Retina (tissue), 1 donor: ENCODE measurements around the gene FAR2.
"Not testable (repeated sequence)": the region's sequence is repeated elsewhere in the genome, so short reads cannot be mapped to it uniquely, and the experiment has no call there.

Experiments used
- DNase-seq: peaks from one replicate; pipeline ENCODE4 v3.0.0-alpha.2; 2016

FAR2 gene

DNA sequence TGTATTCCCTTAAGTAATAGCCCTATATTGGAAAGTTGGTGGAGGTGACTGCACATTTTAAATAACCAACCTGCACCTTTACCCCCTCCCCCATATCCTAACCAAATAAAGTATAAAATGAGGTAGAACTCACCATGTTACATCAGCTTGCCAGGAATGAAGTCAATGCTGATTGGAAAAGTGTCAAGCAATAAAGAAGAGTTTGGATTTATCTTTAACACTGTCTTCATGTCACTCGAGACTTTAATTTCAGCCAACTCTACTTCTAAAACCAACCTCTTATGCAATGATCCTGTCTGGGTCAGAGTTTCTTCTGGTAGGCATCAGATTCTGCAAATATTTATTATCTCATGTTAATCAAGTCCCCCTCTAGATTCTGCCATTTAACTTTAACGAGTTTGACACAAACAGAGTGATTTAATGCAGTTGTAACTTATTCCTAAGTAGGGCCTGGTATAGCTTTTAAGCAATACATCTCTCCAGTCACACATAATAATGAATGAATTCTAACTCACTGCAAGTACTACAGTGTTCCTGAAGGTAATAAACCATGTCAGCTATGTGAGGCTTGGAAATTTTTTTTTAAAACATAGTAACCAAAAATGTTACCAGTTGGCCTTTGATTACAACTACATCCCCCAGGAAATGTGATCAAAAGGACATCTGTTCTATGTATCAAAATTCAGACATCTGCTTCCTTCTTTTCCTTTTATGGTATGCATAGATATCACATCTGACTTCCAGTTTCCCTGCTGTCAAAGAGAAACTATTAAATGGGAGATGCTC, 133.1 kb downstream of the FAR2 start:
- no peak for DNase-seq

DNA sequence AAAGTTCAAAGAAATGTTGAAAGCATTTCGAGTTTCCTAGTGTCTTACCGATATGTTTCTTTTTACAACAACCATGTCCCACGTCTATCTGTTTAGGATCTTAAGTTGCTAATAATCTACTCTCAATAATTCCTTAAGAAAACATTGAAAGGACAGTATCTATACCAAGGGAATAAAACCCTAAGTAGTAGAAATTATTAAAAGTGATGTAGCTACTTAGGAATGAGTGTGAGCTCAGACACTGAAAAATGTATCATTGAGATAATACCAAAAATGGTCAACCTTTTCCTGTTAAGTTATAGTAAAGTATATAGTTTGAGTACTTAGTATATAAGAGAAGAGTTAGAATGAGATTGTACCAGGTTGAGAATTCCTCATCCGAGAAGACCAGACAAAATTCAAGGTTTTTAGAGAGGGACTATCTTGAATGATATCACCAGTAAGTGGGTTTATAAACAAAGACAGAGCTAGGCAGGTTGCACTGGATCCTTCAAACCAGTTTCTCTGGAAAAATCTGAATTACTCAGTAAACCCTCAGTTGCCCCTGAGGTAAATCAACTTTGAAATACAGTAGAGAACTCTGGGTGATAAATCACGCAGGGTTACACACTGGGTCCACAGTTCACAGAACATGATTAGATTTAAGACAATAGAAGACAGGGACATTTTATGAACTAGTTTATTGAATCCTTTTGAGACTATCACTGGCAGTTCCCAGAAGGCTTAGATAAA, 135.1 kb downstream of the FAR2 start:
- no peak for DNase-seq

DNA sequence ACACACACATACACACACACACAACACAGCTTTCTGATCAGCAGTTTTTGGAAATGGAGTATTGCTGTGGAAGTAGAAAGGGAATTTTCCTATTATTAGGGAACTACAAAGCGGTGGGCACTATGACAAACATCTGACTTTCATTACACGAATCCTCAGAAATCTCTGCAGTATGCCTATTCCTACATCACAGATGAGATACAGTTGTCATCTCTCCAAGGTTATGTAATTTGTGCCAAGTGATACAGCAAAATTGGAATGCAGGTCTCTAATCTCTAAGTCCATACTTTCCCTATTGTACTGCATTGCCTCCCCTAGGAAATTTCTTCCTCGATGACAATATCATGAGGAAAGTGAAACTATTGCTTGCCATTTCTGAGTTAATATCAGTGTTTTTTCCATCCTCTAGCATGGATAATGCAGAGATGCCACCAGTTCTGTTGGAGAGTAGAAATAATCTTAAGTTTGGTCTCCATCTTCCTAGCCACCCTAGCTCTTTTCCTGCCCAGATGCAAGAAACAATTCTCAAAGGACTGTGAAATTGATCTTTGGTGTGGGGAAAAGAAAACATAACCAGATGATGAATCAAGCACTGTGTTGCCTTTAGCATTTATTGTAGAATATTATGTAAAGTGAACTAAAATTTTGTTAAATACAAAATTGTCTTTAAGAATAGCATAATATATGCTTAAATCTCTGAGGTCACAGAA, 137.2 kb downstream of the FAR2 start:
- no peak for DNase-seq

DNA sequence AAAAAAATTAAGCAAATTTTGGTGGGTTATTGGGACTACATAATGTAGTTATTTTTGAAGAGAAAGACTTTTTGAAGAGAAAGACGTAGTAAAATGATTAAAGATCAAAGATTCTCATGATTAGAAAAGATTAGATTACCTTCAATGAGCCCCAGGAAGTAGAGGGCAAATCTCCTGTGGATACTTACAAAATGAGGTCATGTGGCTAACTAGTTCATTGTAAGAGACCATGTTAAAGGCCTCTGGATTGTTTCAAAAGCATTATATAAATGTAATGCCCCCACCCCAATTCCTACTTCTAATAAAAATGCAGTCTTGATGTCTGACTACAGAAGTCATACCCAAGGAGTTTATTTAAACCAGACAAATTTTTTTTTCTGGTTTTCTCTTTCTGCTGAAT, 138.5 kb downstream of the FAR2 start:
- DNase-seq: no peak

DNA sequence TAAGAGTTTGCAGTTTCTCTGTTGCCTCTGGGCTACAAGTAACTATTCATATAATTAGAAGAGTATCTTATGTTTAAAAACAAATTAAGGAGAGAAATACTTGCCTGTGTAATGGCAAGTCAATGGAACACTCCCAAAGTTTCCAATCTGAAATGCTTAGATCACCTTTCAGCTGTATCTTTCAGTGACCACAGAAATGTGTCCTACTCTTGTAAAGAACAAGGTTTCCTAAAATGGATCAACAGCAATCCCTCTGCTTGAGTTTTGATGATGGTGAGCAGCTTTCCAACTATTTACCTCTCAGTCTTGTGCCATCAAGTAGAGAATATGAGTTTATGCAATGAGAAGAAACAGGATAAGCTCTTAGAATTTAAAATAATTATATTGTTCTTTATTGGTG, 139.0 kb downstream of the FAR2 start:
- no peak for DNase-seq

DNA sequence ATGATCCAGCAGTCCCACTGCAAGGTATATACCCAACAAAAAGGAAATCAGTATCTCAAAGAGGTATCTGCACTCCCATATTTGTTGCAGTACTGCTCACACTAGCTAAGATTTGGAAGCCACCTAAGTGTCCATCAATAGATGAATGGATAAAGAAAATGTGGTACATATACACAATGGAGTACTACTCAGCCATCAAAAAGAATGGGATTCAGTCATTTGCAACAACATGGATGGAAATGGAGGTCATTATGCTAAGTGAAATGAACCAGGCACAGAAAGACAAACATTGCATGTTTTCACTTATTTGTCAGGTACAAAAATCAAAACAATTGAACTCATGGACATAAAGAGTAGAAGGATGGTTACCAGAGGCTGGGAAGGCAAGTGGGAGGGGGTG, 141.4 kb downstream of the FAR2 start:
- DNase-seq: not testable (repeated sequence)

DNA sequence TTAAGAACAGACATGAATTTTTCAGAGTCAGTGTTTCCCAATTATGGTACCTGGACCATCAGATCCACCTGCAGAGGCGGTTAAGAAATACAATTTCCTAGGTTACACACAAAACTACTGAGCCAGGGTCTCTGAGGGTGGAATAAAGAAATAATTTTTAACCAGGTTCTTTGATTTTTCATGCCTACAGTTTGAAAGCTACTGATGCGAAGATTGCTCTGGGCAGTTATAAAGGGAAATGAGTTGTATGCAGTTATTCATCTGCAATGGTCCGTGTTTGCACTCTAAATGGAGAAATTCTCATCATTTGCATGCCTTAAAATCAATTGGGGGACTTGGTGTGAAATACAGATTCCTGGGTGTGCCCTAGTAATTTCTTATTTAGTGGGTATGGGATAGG, 142.1 kb downstream of the FAR2 start:
- no peak for DNase-seq

DNA sequence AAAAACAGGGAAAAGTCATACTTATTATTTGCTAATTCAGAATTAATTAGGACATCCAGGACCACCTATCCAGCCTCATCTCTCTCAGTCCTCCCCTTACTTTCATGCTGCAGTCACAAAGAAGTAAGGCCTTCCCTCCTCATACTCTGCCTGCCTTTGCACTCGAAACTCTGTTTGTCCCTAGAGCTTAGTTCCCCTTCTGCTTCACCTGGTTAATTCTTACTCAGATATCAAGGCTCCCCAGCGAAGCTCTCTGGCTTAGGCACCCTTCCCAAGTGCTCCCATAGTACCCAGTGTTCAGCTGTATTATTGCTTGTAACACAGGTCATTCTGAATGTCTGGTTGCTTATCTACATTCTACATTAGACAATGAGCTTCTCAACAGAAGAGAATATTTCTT, 150.6 kb downstream of the FAR2 start:
- peak; percentile 39 for DNase-seq

DNA sequence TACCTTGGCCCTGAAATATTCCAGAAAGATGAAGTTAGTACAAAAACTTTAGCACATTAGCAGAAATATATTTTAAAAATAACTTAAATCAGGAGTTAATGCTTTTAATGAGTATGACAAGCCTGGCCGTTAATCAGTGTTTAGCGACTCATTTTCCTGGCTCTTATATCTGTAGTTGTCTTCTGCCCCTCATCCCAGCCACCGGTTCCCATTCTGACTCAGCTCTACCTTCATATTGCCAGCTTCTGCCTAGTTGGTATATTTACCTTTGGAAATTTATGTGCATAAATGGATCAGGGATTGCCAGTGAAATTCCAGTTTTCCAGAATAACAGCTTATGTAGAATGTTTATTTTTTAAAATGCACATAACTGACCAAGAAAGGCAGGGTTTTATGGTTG, 152.0 kb downstream of the FAR2 start:
- no peak for DNase-seq

DNA sequence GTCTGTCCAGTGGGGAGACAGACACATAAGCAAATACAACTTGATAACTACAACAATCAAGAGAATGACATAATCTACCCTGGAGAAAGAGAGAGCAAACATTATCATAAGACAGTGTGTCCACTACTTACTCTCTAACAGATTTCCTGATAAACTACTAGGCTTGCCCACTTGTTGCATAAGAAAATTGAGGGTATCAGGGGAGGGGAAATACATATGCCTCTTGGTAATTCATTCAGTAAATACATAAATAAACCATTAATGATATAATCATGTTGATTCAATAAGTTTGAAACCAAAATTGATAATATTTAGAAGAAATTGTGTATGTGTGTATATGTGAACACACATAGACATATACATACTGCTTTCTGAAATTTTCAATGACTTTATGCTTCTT, 155.3 kb downstream of the FAR2 start:
- no peak for DNase-seq

DNA sequence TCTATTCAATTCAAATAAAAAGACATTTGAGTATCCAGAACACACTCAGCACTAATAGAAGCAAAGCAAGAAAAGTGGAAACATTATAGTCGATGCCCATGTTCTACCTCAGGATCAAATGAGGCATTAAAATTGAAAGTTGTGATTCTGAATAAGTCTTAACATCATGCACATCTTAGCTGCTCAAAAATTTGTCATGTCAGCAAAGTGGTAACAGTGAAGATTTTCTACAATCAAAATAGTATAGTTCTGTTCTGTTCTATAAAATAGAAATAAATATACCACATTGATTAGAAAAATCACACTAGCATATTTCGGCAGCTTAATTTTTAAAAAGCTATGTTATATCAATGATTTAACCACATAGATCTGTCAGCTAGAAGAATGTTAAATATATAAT, 157.2 kb downstream of the FAR2 start:
- DNase-seq: no peak

DNA sequence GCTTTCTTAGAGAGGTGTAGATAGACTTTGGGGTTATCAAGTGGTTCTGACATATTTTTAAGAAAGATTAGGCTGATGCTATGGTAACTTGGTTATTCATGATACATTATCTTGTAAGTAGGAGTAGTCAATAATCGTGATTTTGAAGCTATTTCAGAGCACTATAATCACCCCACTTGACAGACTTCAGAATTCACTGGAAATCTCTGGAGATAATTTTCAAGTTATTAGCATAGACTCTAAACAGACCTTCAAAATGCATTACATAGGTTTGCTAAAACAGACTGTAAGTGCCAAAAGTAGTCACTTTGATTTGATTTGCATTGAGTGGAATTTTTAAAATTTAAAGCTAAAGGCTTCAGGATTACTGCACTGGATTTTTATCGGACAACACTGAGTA, 157.6 kb downstream of the FAR2 start:
- DNase-seq: no peak

DNA sequence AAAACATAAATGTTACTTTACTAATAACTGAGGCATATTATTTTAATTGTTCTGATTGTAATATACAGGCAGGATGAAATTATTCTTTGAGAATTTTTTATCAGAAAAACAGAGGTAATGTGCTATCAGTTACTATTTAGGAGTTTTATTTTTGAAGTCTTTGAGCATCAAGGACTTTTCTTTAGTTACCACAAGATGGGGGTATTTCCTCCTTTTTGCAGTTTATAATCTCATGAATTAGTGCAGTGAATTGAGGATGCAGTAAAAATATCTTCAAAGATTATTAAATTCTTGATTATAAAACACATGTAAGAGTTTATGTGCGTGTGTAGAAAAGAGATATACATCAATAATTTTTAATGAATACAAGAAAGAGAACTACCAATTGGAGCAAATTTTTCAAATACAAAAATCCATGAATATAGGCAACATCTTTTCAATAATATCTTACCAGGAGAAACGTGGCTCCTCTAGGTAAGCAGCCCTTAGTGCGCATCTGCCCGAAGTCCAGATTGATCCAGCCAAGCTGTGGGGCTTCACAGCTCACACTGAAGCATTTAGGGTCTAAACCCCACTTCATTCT, 160.3 kb downstream of the FAR2 start:
- DNase-seq: no peak

DNA sequence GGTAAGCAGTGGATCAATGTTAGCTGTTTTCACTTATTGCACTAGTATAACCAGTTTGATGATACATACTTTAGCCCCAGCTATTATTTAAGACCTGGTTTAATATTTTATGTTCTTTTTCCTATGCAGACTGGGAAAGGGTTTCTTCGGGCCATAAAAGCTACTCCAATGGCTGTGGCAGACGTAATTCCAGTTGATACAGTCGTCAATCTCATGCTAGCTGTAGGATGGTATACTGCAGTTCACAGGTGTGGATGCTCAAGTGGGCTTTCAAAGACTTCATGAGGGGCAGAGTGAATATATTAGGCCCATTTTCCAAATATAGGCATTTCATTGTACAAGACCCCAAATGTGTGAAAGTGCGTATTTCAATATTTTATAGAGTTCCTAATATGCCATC, 161.8 kb downstream of the FAR2 start:
- DNase-seq: no peak

DNA sequence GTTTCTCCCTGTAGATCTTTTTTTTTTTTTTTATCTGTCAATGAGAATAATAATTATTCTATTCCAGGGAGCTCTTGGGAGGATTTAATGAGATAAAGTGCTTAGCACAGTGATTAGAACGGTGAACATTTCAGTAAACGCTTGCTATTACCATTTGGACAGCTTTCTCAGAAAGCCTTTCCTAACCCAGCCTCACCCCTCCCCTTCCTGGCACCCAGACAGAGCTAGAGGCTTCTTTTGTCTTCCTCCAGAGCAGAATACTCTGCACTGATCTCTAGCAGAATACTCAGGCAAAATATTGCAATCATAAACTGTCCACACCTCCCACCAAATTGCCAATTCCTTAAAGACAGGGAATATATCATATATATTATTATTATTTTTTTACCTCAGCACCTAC, 165.3 kb downstream of the FAR2 start:
- no peak for DNase-seq

DNA sequence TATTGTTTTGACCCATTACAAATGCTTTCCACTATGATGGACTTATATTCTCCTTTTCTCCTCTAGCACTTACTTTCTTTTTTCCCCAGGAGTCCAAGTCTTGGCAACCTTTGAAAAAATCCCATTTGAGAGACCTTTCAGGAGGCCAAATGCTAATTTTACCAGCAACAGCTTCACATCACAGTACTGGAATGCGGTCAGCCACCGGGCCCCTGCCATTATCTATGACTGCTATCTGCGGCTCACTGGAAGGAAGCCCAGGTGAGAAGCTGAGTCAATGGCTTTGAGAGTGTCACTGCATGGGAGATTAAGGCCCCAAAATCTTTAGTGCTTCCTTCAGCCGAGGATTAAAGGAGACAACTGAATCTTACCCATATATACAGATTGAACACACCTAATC, 167.7 kb downstream of the FAR2 start:
- no peak for DNase-seq

DNA sequence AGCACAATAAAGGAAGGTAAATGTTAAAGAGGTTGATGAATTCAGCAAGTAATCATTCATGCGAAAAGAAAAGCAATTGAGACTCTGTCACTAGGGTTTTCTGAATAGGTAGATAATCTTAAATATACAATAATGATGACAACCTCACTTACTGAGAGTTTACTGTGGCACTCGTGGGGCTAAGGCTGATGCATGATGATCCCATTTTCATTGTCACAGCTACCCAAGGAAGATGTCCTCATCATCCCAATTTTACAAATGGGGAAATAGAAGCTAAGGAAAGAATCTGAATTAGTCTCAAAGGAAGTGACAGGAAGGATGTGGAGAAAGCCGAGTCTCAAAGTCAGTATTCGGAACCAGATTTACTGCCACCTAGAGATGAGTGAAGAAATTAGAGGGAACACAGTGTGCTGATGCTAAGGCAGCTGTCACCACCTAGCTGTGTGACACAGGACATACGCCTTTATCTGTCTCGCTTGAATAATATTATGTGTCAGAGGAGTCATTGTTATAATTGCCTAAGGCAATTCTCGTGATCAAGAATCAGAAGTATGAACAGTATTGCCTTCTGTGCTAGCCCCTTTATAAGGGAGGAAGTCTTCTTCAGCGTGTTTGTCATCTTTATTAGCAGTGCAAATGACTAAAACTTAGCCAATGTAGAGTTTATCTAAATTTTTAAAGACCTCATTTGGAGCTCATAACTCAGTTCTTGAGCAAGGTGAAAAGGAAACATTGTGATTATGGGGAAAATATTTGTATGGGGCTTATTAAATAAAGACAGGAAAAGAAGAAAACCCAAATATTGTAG, 168.7 kb downstream of the FAR2 start:
- peak; percentile 43 for DNase-seq

DNA sequence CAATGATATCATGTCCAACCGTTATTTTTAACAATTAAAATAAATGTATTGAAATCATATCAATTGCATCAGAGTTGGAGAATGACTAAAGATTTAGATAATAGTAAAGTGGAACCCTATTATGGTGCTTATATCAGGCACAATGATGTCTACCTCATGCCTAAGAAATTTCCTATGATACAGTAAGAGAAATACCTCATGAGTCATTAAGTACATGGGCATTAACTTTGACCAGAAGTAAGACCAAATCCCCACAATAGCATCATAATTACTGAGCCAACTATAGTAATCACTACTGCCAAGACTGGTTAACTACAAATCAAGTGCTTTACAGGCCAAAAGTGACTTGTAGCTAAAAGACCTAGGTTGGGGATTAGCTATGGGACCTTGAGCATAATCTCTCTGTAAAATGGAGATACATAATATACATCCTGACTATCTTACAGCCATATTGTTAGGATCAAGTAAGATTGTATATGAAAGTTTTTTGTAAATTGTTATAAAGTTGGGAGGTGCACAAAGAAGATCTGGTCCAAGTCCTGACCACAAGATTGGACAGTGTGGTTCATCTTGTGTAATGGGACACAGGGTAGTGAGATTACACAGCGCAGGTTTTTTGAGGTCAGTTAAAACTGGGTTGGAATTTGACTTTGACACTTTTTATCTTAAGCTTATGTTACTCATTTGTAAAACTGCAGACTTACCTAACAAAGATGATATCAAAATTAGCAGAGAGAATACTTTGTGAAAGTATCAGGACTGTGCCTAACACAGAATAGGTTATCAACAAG, 171.4 kb downstream of the FAR2 start:
- DNase-seq: no peak

DNA sequence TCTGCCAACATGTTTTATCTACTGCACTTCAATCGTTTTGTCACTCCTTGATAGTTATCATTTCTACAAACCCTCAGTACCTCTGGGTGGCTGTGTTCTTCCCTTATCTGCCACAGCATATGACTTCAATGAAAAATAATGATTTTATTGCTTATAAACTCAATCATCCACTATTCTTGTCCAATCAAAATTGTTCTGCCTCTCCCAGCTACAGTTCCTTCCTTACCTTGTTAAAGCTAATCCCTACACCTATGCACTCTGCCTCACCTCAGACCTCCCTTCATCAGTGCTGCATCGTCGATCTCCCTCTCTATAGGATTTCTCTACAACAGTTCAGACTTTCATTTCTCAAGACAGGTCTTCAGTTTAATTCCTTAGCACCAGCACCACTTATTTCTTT, 173.1 kb downstream of the FAR2 start:
- DNase-seq: no peak

DNA sequence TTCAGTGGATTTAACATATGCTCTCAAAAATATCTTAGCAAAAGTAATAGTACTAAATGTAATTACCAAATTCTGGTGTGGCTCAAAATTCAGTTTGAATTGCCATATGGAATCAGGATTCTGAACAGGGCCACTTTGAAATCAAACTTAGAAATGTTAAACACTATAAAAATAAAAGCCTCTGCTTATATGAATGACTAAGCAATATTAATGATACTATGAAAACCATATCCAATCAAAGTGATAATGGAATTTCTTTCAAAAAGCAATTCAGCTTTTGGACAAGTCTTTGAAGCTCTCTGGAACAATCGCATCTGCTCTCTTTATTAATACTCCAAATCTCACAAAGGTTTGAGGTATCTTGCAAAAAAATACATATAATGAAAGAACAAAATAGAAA, 180.3 kb downstream of the FAR2 start:
- no peak for DNase-seq

DNA sequence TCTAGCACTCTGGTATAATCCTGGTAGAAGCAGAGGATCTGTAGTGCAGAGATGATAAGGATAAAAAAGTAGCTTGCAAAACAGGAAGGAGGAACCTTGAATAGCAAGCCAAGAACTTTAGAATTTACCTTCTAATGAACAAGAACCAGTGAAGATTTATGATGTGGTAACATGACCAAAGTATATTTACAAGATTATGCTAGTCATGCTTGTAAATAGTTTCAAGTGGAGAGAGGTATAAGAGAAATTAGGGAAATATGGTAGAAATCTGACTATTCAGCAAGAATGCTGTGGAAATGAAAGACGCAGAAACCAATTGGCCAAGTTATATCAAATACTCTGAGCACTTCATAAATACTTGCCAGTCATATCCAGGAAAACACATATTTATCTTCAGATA, 184.1 kb downstream of the FAR2 start:
- DNase-seq: no peak

DNA sequence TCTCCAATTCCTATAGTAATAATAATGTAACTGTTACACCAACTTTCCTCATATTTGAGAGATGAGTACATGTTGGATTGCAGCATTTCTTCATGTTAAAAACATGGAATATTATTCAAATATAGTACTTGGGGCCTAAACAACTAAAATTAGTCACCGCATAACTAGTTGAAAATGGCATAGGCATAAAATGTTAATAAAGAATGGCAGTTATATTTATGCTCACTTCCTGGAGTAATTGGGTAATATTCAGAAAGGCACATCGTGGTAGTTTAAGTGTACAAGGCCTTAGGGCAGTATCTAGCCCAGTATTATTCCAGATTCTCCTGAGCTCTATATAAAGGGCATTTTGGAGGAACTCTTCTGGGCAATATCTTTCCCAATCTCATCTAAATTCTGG, 185.9 kb downstream of the FAR2 start:
- no peak for DNase-seq
